ENCODE results near the gene CCDC59. TPM values are rescaled to one million over a fixed set of nuclear protein-coding genes. Genes with fewer than 3 reads are reported as not detected.

Gene CCDC59
- polyA plus RNA-seq, 3 donors: 26.0 to 58.4 (median 55.1) TPM

GRCh38 chr12:82326905-82327503 is 31.2 kb downstream of the CCDC59 start:
- WGBS, 3 donors: 7 to 24% (median 19%) methylated on average over 1 of the region's 1 CpG
- H3K27ac ChIP-seq (ENCODE audit: low read depth, low read length): no peak overlapping the region

- H3K27ac ChIP-seq (ENCODE audit: low read depth, low read length): no peak overlapping the region
- 61 to 68% (median 67%) methylated on average over 4 of the region's 4 CpGs for WGBS, 3 donors
These were observed 32.4 kb downstream of the CCDC59 start for GRCh38 chr12:82325540-82326336.

GRCh38 chr12:82319276-82319675 is 38.9 kb downstream of the CCDC59 start:
- WGBS, 3 donors: 69 to 83% (median 82%) methylated on average over 1 of the region's 1 CpG
- no peak overlapping the region for H3K27ac ChIP-seq (ENCODE audit: low read depth, low read length)

- 34 to 55% (median 50%) methylated on average over 8 of the region's 8 CpGs for WGBS, 3 donors
- H3K27ac ChIP-seq (ENCODE audit: low read depth, low read length): no peak overlapping the region
These were observed 43.7 kb downstream of the CCDC59 start for GRCh38 chr12:82314406-82314892.

Other genes starting within 250 kb of the CCDC59 start
- 1 to 10 TPM; 1.9 to 6.9 (median 3.9) TPM for gene METTL25, start 142 bp upstream of the CCDC59 start, polyA plus RNA-seq